ENCODE measurements around the gene TRMU.

DNA sequence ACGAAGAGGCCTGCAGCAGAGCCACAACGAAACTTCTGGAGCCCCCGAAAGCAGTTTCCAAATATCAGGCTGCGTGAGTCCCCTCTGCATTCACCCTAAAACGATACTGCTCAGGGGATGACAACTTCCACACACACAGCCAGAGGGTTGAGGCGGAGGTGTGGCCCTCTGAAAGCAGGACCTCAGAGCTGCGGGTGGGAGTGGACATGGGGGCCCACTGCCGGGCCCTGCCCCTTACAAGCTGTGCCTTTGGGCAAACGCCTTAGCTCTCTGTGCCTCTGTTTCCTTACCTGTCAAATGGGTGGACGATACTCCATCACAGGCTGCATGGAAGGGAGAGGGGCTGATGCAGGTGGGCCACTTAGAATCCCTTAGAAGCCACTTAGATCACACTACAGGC, 53.1 kb downstream of the TRMU start:
- TF ChIP-seq SUZ12 (IDR thresholded peaks at IDR 0.05; ENCODE audit: extremely low read depth, insufficient read depth, insufficient read length) (no peak), YY1 (IDR thresholded peaks at IDR 0.05; ENCODE audit: insufficient read depth, insufficient read length) (no peak), ZNF274 (IDR thresholded peaks at IDR 0.05; ENCODE audit: low read depth, low read length) (no peak)
